Measurements from ENCODE around the gene ZSCAN32.

DNA sequence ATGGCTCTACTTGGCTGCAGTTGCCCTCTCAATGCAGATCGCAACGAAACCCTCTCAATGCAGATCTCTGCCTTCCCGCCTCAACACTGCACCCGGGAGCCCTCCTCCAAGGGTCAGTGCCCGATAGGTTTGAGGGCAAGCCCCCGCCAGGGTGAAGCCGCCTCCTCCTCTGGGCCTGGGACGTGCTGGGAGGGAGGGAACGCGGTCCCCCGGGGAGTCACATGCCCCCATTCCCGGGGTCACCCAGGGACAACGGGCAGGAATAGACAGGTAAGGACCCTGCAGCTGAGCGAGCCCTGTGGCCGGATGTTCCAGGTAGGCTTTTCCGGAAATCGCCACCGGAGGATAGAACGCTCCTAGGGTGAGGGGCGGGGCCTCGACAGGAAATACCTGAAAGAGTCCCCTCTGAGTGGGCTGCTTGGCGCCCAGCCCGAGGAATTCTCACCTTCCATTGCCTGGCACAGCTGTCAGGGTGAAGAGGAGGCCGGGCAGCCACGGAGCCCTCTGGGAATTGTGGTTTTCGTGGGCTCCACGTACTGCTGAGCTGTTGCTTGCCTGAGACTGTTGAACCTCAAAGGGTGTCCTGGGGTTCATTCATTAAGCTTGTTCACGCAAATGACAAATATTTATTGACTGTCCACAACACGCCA is 13.1 kb upstream of the ZSCAN32 start:
- TF ChIP-seq, protein P1, sequence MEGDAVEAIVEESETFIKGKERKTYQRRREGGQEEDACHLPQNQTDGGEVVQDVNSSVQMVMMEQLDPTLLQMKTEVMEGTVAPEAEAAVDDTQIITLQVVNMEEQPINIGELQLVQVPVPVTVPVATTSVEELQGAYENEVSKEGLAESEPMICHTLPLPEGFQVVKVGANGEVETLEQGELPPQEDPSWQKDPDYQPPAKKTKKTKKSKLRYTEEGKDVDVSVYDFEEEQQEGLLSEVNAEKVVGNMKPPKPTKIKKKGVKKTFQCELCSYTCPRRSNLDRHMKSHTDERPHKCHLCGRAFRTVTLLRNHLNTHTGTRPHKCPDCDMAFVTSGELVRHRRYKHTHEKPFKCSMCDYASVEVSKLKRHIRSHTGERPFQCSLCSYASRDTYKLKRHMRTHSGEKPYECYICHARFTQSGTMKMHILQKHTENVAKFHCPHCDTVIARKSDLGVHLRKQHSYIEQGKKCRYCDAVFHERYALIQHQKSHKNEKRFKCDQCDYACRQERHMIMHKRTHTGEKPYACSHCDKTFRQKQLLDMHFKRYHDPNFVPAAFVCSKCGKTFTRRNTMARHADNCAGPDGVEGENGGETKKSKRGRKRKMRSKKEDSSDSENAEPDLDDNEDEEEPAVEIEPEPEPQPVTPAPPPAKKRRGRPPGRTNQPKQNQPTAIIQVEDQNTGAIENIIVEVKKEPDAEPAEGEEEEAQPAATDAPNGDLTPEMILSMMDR (IDR thresholded peaks at IDR 0.05) = no peak
- TF ChIP-seq POLR2A (IDR thresholded peaks at IDR 0.05) = no peak
